Caco-2 (cell line): ENCODE data around the gene CCDC124. TPM values are rescaled to one million over a fixed set of nuclear protein-coding genes. Genes with fewer than 3 reads are reported as not detected.

Experiments used
- BruUV-seq: library from RNA; stranded (reverse); fragments of 400-500 nt; replicated peaks from 2 replicates; lab custom pipeline; 2021; lab: Mats Ljungman, UMichigan
- CTCF ChIA-PET: fragments of 300-600 bp; sonication (Branson Sonifier 250); formaldehyde crosslinking; loops from one replicate; lab custom pipeline; 2022; ENCODE audit warnings: antibody characterized with exemption; lab: Charles Lee
- POLR2A ChIA-PET: fragments of 300-600 bp; sonication (Branson Sonifier 250); formaldehyde crosslinking; loops from one replicate; lab custom pipeline; 2022; ENCODE audit warnings: antibody characterized with exemption; lab: Charles Lee
- DNase-seq, 2 experiments: peaks; one replicate each; pipeline versions ENCODE4 v3.0.0 to v3.0.0-alpha.2; 2020 to 2022
- H3K27me3 ChIP-seq: replicated peaks from 2 replicates; pipeline ENCODE4 v1.6.0; 2011; ENCODE audit warnings: low read length; ENCODE audit not compliant: control insufficient read depth, insufficient read depth
- H3K36me3 ChIP-seq: 2 replicates; pipeline ENCODE4 v1.5.1; 2011; ENCODE audit warnings: low read length; ENCODE audit not compliant: control insufficient read depth, insufficient read depth
- H3K4me1 ChIP-seq: fragments of 250-450 bp; sonication (Bioruptor Pico); 2 replicates; pipeline ENCODE4 v1.5.1; 2020; ENCODE audit warnings: mild to moderate bottlenecking
- H3K4me3 ChIP-seq: 2 replicates; pipeline ENCODE4 v1.5.1; 2011; ENCODE audit warnings: low read depth, mild to moderate bottlenecking, control low read depth, low read length
- H3K9me3 ChIP-seq: fragments of 250-450 bp; sonication (Bioruptor Pico); 2 replicates; pipeline ENCODE4 v1.5.1; 2020; ENCODE audit warnings: mild to moderate bottlenecking, moderate library complexity
- H3K27ac Mint-ChIP-seq: one replicate; pipeline ENCODE4 v1.8.0; 2022; ENCODE audit warnings: mixed read lengths; ENCODE audit not compliant: unreplicated experiment
- H3K27me3 Mint-ChIP-seq: one replicate; pipeline ENCODE4 v1.8.0; 2022; ENCODE audit warnings: mixed read lengths; ENCODE audit not compliant: insufficient read depth, unreplicated experiment
- H3K36me3 Mint-ChIP-seq: one replicate; pipeline ENCODE4 v1.8.0; 2022; ENCODE audit warnings: mild to moderate bottlenecking, mixed read lengths; ENCODE audit not compliant: insufficient read depth, unreplicated experiment
- H3K4me1 Mint-ChIP-seq: one replicate; pipeline ENCODE4 v1.8.0; 2022; ENCODE audit warnings: low read depth, mixed read lengths; ENCODE audit not compliant: unreplicated experiment
- H3K4me3 Mint-ChIP-seq: one replicate; pipeline ENCODE4 v1.8.0; 2022; ENCODE audit warnings: mild to moderate bottlenecking, moderate library complexity, mixed read lengths; ENCODE audit not compliant: unreplicated experiment
- H3K9me3 Mint-ChIP-seq: one replicate; pipeline ENCODE4 v1.8.0; 2022; ENCODE audit warnings: mixed read lengths; ENCODE audit not compliant: unreplicated experiment
- CTCF ChIP-seq, 2 experiments: fragments of 200-600 bp in 1 of 2; IDR thresholded peaks; 1 replicate in 1 of 2; 2 replicates in 1 of 2; pipeline versions ENCODE4 v1.5.1 to v1.8.0; 2011 to 2022; ENCODE audit warnings: antibody characterized with exemption in 1 of 2, control low read depth in 1 of 2, inconsistent platforms in 1 of 2, low read depth in 1 of 2, low read length in 1 of 2, mild to moderate bottlenecking in 1 of 2, moderate library complexity in 1 of 2; ENCODE audit not compliant: insufficient read depth in 1 of 2, severe bottlenecking in 1 of 2, unreplicated experiment in 1 of 2
- intact Hi-C: fragments of 100-400 bp; cut with micrococcal nuclease; formaldehyde crosslinking; loops from one replicate; pipeline ENCODE4 v1.10.0; 2022; ENCODE audit not compliant: unreplicated experiment
- total RNA-seq: library from RNA; stranded (reverse); gene quantifications from 2 replicates; pipeline ENCODE4 v1.2.3, GENCODE V29; 2022

Gene CCDC124
- total RNA-seq, 1 experiment from 2014 or later = 73.3 TPM

- Mint-ChIP-seq H3K36me3 (no peaks in the 10 kb centered on the region), H3K4me3 (no peak overlapping the region), H3K9me3 (no peaks in the 10 kb centered on the region), H3K27ac (no peak overlapping the region), H3K4me1 (no peaks in the 10 kb centered on the region), H3K27me3 (no peaks in the 10 kb centered on the region)
- no peaks in the 10 kb centered on the region for H3K36me3 ChIP-seq
- DNase-seq = no peak
- BruUV-seq = no TSS peak
- ChIA-PET POLR2A (interaction anchor here (0.5 kb wide), 1 partner anchor 75 kb away, joined by 3 read pairs; no protein-coding TSS in a partner anchor), CTCF (no interaction called here)
- no peak for TF ChIP-seq CTCF (IDR thresholded peaks at IDR 0.05; ENCODE audit: insufficient read depth in 1 of 2, low read depth in 1 of 2, low read length in 1 of 2, severe bottlenecking in 1 of 2, unreplicated experiment in 1 of 2)
- no peaks in the 10 kb centered on the region for H3K4me1 ChIP-seq
- no peak overlapping the region for H3K4me3 ChIP-seq
- H3K27me3 ChIP-seq = no peaks in the 10 kb centered on the region
- H3K9me3 ChIP-seq = no peaks in the 10 kb centered on the region
- intact Hi-C loops = no loop called here
Measured at GRCh38 chr19:17977021-17977420, 44.2 kb downstream of the CCDC124 start.

GRCh38 chr19:17977488-17977887 is 44.7 kb downstream of the CCDC124 start:
- no peak overlapping the region for H3K4me3 ChIP-seq
- no peaks in the 10 kb centered on the region for H3K4me1 Mint-ChIP-seq
- no peak overlapping the region for H3K27ac Mint-ChIP-seq
- no peaks in the 10 kb centered on the region for H3K4me1 ChIP-seq
- no peak for TF ChIP-seq CTCF (IDR thresholded peaks at IDR 0.05; ENCODE audit: insufficient read depth in 1 of 2, low read depth in 1 of 2, low read length in 1 of 2, severe bottlenecking in 1 of 2, unreplicated experiment in 1 of 2)
- H3K36me3 Mint-ChIP-seq = no peaks in the 10 kb centered on the region
- ChIA-PET POLR2A (interaction anchor here (0.5 kb wide), 1 partner anchor 74 kb away, joined by 3 read pairs; no protein-coding TSS in a partner anchor), CTCF (no interaction called here)
- BruUV-seq = no TSS peak
- no peaks in the 10 kb centered on the region for H3K9me3 Mint-ChIP-seq
- H3K9me3 ChIP-seq = no peaks in the 10 kb centered on the region
- intact Hi-C loops = no loop called here
- DNase-seq = no peak
- no peaks in the 10 kb centered on the region for H3K27me3 ChIP-seq
- no peaks in the 10 kb centered on the region for H3K36me3 ChIP-seq
- no peak overlapping the region for H3K4me3 Mint-ChIP-seq
- no peaks in the 10 kb centered on the region for H3K27me3 Mint-ChIP-seq

- Mint-ChIP-seq H3K4me3 (no peak overlapping the region), H3K27ac (no peak overlapping the region), H3K27me3 (no peaks in the 10 kb centered on the region), H3K36me3 (no peaks in the 10 kb centered on the region), H3K4me1 (no peaks in the 10 kb centered on the region), H3K9me3 (no peaks in the 10 kb centered on the region)
- POLR2A ChIA-PET = no interaction called here
- TF ChIP-seq CTCF (IDR thresholded peaks at IDR 0.05; ENCODE audit: insufficient read depth in 1 of 2, low read depth in 1 of 2, low read length in 1 of 2, severe bottlenecking in 1 of 2, unreplicated experiment in 1 of 2) = no peak
- Histone ChIP-seq H3K9me3 (no peaks in the 10 kb centered on the region), H3K27me3 (no peaks in the 10 kb centered on the region), H3K36me3 (no peaks in the 10 kb centered on the region), H3K4me1 (no peaks in the 10 kb centered on the region), H3K4me3 (no peak overlapping the region)
- intact Hi-C loops = no loop called here
- CTCF ChIA-PET = interaction anchor here (0.7 kb wide), 1 partner anchor 537 kb away, joined by 3 read pairs; no protein-coding TSS in a partner anchor
- no TSS peak for BruUV-seq
- DNase-seq = no peak
Measured at GRCh38 chr19:17981611-17982010, 48.8 kb downstream of the CCDC124 start.
